NCI-H524 (cell line): ENCODE data around the gene LUC7L2.
"Not testable (repeated sequence)": the region's sequence is repeated elsewhere in the genome, so short reads cannot be mapped to it uniquely, and the experiment has no call there.

Experiments used
- DNase-seq, 2 experiments: peaks; one replicate each; lab custom pipeline; 2025; lab: John Stamatoyannopoulos, UW

The LUC7L2 gene

DNA sequence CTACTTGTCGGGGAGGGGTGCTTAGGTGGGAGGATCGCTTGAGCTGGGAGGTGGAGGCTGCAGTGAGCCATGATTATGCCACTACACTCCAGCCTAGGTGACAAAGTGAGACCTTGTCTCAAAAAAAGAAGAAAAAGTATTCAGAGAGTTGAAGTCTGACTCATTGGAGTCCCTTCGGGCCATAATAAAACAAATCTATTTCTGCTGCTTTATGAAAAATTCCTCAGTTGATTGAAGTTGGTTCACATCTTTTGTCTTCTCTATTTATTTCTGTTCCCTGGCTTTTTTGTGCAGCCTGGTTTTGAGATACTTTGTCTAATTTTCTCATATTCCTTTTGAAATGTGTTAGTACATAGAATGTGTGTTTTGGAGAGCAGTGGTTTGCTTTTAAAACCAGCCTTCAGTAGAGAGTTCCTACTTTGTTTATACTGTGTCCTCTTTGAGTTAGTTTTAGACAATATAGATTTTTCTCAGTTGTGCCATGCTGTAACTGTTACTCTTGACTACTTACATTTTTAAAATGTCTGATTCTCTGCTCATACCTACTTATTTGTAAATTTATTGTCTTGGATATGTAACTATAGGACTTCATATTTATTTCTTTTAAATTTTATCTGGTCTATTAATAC lies 36.7 kb downstream of the LUC7L2 start:
- no peak for DNase-seq

DNA sequence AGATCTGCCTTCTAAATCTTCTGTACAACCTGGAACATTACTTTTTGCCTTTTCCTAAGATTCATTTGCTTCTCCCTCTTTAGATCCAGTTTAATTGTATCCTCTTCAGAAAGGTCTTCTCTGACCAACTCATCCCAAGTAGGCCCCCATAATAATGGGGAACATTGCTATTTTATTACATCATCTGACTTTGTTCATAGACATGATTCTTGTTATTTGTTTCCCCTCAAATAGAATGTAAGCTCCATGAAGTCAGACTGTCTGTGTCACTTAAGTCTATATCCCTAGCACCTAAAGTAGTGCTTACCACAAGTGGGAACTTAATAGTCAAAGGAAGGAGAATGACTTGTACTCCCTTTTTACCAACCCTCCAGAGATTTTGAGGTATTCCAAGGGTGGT lies 37.5 kb downstream of the LUC7L2 start:
- no peak for DNase-seq

DNA sequence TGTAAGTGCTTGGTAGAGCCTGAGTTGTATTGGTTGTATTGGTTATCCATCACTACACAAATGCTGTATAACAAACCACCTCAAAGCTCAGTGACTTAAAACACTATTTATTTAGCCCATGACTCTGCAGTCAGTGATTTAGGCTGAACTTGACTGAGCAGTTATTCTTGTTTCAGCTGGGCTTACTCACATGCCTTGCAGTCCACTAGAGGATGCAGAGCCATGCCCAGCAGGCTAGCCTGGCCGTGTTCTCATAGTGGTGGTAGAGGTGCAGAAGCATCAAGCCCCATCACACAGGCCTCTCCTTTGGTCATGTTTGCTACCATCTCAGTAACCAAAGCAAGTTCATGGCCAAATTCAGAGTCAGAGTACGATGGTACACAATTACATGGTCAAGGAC lies 43.9 kb downstream of the LUC7L2 start:
- no peak for DNase-seq

DNA sequence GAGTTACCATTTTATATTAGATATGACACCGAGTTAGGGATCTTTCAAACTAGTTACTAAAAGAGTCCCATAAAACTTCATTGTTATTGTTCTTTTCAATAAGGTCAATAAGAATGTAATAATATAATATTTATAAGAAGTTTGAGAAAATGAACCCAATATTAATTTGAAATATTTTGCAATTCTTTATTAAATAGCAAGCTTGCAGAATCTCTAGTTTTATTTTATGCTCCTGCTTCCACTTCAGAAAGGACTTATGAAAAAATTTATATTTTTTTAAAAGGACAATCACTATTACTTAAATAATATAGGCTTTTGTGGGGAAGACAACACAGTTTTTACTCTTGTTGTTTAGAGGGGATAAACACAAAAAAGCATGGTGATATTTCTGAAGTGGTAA lies 47.9 kb downstream of the LUC7L2 start:
- no peak for DNase-seq

GRCh38 chr7:139414743-139415402 lies 55.2 kb downstream of the LUC7L2 start:
- not testable (repeated sequence) for DNase-seq

- no peak for DNase-seq
These were observed 56.7 kb downstream of the LUC7L2 start for GRCh38 chr7:139416405-139416804.

- DNase-seq = no peak
These were observed 57.8 kb downstream of the LUC7L2 start for GRCh38 chr7:139417478-139417877.

- no peak for DNase-seq
These were observed 61.4 kb downstream of the LUC7L2 start for GRCh38 chr7:139421123-139421522.

GRCh38 chr7:139422126-139422525 lies 62.4 kb downstream of the LUC7L2 start:
- peak in 1 of 2 experiments; percentile 37 for DNase-seq

GRCh38 chr7:139423091-139423490 lies 63.4 kb downstream of the LUC7L2 start:
- DNase-seq = no peak

DNA sequence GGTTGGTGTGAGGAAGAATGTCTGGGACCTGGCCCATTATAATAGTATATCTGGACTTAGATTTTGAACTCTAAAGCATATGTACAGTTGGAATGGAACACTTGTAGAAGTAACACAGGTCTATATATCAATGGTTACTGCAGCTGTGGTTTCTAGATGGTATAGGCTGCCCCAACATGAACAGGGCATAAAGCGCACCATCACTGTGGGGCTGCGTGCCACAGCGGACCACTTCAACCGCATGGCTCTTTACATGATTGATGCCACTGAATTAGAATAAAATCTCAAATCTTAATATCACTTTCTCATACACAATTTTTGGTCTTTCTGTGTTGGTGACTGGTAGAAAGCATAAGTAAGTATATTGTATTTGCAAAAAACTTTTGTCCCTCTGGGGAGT lies 64.3 kb downstream of the LUC7L2 start:
- no peak for DNase-seq

GRCh38 chr7:139425701-139426100 lies 66.0 kb downstream of the LUC7L2 start:
- not testable (repeated sequence) for DNase-seq

GRCh38 chr7:139426258-139427028 lies 66.7 kb downstream of the LUC7L2 start:
- DNase-seq = peak; percentile 13 to 57

DNA sequence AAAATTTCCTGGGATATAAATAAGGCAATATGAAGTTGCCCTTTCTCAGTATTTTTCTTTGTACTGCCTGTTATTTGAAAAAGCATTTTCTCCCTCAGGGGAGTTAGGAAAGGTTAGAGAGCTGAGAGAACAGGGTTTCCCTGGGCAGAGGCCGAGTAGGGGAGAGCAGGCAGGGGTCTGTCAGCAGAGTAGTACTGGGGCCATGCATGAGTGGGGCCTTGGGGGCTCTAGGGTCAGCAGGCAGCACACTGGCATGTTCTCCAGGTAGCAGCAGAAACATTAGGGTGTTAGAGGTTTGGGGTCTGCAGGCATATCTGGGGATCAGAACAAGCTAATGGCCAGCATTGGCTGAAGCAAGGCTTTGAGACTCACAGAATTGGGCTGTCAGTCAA lies 67.3 kb downstream of the LUC7L2 start:
- DNase-seq = no peak

GRCh38 chr7:139427788-139428187 lies 68.1 kb downstream of the LUC7L2 start:
- DNase-seq = no peak

DNA sequence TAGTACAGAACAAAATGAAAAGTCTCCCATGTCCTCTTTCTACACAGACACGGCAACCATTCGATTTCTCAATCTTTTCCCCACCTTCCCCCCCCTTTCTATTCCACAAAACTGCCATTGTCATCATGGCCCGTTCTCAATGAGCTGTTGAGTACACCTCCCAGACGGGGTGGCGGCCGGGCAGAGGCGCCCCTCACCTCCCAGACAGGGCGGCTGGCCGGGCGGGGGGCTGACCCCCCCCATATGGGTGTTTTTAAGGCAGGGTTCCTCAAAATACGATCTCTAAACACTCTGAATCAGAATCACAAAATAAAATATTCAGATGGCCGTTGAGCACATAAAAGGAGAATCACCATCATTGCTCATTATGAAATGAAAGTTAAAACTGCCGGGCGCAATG lies 70.0 kb downstream of the LUC7L2 start:
- not testable (repeated sequence) for DNase-seq

DNA sequence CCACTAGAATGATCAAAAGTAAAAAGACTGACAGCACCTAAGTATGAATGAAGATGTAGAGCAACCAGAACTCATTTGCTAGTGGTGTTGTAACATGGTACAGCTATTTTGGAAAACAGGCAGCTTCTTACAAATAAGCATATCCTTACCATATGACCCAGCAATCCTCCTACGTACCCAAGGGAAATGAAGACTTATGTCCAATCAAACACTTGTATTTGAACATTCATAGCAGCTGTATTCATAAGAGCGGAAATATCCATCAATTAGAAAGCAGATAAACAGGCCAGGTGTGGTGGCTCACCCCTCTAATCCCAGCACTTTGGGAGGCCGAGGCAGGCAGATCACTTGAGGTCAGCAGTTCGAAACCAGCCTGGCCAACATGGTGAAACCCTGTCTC lies 70.7 kb downstream of the LUC7L2 start:
- peak in 1 of 2 experiments; percentile 35 for DNase-seq

GRCh38 chr7:139431010-139431409 lies 71.3 kb downstream of the LUC7L2 start:
- no peak for DNase-seq

GRCh38 chr7:139431459-139431858 lies 71.8 kb downstream of the LUC7L2 start:
- DNase-seq = no peak

DNA sequence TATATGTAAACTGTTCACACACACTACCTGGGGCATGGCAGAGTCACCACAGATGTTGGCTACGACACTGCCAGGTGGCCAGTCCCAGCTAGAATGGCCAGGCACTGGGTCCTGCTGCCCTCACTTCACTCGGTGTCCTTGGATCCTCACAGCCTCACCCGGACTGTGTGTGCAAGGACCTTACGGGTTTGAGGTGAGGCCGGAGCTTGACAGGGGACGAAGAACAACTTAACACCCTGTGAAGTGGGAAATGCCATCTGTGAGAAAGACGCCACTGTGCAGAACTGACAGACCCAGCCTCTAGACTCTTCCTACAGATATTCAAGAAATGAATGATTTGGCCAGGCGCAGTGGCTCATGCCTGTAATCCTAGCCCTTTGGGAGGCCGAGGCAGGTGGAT lies 77.1 kb downstream of the LUC7L2 start:
- no peak for DNase-seq

DNA sequence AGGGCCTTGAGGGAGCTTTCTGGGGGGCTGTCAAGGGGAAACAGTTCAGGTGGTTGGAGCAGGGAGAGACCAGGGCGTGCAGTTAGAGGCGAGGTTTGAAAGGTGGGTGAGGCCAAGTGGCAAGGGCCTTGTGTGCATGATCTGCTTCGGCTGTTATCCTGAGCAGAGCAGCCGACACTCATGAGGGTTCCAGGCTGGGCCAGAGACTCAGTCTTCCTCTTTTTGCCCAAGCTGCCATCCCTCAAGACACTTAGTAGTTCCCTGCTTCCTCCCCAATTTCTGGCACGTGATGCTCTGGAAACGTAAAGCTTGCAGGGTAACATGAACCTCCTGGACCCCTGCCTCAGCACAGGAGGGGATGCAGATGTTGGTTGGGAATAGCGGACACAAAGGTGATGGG lies 79.7 kb downstream of the LUC7L2 start:
- no peak for DNase-seq

DNA sequence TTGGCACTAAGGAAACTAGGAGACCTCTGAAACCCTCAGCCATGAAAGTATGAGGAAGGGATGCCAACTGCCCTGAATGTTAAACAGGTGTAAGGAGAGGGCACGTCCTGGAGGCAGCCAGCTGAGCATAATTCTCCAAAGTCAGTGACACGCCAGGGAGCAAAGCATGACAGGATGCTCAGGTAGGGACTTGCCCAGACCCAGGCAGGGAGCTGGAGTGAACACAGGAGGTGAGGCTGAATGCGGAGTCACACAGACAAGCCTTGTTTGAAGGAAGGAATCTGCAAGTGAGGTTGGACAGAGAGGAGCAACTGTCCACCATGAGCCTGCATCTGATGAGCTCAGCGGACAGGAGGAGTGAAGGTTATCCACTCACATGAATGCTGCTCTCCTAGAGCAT lies 82.3 kb downstream of the LUC7L2 start:
- DNase-seq = no peak
